GM11168 (cell line): ENCODE results near the gene KCTD1.

Experiments used
- in situ Hi-C: fragments of 300-500 bp; cut with MboI; formaldehyde crosslinking; loops from one replicate; pipeline ENCODE4 v1.12.0; 2022; ENCODE audit warnings: low sequenced_read_pairs; ENCODE audit not compliant: unreplicated experiment

Gene KCTD1

DNA sequence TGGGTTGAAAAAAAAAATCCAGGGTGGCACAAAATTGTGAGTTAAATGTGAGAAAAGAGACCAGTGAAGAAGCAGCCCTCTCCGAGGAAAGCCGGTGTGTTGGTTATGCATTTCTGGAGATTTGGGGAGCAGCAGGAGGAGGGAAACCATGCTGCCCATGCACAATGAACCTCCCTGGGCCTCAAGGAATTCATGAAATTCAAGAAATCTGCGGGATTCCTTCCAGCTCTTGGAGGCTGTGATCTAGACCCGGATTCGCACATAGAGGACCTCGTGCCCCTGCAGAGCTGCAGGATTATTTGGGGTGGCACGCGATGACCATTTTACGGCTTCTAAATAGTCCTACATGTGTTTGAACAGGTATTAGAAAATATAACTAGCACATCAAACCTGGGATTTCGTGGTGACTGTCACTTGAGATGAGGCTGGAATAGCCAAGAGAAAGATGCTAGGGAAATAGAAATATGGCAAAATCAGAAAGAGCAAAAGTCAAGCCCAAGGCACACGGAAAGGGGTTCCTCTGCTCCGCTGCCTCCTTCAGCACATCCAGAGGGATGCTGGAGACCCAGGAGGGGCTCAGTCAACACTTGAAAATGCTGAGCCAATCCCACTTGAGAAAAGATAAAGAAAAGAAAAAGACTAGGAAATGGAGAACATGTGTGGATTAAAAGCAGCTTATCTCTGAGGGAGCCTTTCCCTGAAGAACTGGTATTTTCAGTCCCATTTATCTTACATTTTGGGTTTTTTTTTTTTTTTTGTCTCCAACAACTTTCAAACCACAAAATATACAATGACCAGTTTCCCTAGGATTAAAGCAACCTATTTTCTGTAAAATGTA is 22.0 kb downstream of the KCTD1 start:
- in situ Hi-C loops: no loop called here

DNA sequence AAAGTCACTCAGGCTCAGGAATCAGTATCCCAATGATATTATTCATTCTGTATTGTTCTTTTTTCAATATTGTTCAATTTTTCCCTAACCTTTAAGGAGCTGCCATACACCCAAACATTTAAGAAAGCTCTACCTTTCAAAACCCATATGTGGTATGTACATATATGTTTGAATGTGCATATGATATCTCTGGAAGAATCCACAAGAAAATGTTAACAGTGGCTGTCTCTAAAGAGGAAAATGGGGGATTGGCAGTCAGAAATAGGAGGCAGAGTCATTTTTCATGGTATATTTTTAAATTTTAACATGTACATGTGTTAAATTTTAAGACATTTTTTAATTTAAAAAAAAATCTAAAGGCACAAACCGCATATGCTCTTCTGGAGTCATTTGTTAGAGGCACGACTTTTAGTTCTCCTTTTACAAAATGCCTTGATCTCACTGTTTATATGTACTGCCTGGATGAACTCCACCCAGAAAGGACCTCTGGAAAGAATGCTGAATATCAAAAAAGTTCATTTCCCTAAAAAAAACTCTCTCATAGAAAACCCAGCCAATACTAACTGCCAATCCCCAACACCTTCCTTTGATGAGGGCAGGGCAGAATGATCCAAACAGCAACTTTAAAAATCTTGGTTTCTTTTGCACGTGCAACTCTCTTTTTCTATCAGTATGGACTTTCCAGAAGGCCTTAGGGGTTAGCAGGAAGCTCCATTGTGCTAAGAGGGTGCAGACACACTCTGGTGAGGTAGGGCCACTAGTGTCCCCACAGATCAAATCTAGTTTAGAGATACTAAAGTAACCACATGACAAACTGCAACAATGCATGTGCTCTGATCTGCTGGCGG is 23.6 kb downstream of the KCTD1 start:
- in situ Hi-C loops: no loop called here

DNA sequence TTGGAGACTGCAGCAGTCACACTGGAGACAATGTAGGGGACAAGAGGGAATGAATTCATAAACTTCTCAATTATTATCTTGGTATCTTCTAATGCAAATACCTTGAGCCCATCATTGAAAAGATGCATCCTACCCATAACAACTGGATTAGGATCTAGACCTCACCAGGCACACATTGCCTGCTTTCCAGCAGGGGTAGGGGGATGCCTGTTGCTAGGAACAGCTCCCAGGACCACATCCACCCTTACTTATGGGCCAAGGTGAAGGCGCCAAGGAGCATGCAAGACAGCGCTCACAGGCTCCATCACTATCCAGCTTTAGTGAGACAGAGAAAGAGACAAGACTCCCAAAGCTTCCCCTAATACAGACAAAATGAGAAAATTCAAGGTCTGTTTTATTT is 24.4 kb downstream of the KCTD1 start:
- in situ Hi-C loops: no loop called here

DNA sequence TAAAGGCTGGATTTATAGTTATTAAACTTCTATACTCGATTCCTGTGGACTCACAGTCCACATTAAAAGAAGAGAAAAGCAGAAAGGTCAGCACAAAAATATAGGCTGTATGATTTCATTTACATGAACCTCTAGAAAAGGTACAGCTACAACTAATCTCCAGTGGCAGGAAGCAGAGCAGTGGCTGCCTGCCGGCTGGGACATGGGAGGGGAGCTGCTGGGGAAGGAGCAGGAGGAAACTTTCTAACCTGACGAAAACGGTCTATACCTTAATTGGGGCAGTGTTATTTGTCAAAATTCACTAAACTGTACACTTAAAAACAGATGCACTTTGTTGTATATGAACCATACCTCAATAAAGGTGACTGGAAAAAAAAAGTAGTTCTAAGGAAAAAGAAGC is 26.7 kb downstream of the KCTD1 start:
- in situ Hi-C loops: no loop called here

DNA sequence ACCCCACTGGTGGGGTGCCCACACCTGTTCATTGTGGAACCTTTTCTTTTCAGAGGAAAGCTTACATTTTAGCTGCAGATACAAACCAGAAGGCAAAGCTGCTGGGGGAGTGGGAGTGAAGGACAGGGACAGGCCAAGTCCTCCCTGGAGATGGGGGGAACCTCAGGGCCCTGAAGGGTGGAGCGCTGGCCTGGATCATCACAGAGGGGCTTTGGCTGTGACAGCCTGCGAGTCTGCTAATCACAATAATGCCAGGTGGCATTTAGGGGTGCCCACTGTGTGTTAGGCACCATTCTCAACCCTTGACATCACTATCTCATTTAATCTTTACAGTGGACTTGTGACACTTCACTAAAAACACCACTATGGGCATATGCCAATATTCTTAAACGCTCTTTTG is 27.4 kb downstream of the KCTD1 start:
- in situ Hi-C loops: no loop called here

DNA sequence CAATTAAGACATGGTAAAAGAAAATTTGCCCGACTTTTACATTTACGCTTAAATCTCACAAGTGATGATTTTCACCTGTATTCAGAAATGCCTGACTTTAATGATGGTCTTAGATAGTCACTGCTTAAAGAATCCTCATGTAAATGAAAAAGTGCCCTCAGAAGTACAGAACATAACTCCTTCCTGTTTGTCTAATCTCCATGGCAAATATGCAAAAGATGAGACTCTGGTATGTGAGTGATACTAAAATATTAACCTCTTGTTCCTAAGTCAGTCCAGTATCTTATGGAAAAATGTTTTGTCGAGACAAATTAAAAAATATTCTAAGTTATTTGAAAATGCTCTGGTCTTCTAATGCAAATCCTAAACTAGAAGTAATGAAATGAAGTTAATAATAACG is 29.2 kb downstream of the KCTD1 start:
- in situ Hi-C loops: no loop called here

DNA sequence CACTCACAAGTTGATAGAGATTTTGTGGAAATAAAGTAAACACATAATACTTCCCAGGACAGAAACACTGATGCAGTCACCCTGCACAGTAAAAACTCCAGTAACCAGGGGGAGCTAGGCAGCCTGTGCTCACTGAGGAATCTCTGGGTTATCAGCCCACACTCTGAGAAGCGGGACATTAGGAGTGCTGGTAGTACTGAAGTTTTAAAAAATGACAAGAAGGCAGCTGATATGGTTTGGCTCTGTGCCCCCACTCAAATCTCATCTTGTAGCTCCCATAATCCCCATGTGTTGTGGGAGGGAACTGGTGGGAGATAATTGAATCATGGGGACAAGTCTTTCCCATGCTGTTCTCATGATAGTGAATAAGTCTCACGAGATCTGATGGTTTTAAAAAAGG is 31.4 kb downstream of the KCTD1 start:
- in situ Hi-C loops: no loop called here

DNA sequence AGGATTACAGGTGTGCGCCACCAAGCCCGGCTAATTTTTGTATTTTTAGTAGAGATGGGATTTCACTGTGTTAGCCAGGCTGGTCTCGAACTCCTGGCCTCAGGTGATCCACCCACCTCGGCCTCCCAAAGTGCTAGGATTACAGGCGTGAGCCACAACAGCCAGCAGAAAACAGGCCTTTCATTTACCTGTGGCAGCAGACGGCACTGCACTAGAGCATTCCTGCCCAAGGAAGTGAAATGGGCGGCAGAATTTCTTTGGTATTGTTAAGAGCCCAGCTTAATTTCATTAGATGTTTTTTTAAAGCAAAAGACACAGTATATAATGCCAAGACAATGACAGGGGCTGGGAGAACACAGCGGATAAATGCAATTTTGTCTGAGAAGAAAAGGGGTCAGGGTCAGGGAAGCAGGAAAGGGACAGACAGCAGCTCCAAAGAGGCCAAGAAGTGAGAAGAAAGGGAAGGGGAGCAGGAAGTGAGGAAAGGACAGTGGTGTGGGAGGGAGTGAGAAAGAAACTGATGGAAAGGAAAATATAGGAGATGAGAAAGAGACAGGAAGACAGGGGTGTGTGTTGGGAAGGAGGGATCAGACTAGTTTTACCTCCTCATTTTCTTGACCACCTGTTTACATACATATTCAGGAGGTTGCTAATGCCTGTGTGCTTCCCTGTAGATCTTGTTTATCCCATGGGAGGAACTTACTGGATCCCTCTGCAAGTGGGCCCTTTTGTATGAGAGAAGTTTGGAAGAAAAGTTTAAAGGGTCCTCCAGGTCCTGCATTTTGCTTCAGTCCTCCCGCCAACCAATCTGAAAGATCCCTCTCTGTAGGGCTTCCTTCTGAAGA is 32.5 kb downstream of the KCTD1 start:
- in situ Hi-C loops: no loop called here

DNA sequence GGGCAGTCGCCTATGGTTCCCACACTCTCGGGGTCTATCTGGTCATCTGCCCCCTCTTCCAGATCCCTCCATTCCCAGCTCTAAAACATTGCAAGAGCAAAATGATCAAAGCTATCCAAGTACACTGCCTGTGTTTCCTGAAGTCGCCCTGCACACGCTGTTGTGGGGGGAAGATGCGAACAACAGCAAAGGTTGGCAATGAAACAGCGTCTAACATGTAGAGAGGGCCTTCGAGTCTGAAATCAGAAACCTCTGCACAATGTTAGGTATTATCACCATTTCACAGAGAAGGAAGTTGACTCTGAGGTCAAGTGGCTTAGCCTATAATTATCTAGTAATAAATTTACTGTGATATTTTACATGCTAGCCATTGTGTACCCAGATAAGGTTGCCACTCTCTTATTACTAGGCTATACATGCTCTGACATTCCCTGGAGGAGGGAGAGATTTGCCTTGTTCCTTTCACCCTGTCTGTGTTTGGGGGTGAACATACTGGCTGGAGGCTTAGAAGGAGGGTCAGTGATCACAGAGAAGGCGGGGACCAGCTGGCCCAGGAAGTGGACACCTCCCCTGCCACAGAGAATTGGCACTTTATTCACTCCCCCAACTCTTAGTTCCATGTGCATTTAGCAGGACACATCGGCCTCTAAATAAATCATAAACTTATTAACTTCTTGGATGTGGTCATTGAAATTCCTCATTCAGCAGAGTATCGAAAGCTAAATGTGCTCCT is 36.8 kb downstream of the KCTD1 start:
- in situ Hi-C loops: no loop called here

DNA sequence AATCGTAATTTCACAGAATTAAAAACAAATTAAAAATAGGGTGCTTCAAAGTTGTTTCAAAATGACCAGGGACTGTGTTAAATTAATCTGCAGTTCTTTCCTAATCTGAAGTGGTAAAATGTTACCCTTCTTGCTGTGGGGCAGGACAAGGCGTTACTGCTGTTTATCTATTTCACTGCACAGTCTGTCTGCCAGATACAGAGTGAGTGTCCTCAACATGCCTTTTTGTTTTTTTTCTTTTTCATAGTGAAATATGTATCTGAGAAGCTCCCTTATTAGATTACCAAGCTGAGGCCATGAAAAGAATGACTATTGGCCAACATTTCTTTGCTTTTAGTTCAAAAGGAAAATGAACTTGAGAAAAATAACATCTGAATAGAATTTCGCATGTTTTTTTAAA is 38.0 kb downstream of the KCTD1 start:
- in situ Hi-C loops: no loop called here

DNA sequence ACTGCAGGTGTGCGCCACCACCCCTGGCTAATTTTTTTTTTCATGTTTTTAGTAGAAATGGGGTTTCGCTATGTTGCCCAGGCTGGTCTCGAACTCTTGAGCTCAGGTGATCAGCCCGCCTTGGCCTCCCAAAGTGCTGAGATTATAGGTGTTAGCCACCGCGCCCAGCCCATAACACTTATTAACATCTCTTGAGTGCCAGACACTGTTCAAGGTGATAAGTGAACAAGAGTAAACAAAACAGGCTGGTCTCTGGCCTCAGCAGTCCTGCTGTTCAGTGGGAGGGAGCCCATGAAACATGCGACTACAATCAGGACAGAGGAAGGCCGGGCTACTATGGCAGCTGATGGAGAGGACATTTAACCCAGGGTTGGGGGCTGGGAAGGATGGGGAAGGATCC is 42.3 kb downstream of the KCTD1 start:
- in situ Hi-C loops: no loop called here

DNA sequence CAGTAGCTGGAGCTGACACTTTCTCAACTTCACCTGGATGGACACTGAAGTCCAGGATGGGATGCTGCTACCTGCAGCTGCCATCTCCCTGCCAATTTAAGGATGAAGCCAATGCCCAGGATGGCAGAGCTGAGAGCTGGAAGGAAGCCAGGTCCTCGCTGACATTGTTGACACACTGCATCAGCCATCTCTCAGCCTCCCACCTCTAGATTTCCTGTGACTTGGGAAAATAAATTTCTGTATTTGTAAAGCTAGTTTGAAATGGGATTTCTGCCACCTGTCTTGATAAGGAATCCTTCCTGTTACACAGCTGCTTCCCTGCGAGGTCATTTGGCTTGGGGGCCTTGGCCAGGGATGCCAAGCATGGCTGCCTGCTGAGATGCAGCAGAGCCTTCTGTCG is 43.5 kb downstream of the KCTD1 start:
- in situ Hi-C loops: no loop called here

DNA sequence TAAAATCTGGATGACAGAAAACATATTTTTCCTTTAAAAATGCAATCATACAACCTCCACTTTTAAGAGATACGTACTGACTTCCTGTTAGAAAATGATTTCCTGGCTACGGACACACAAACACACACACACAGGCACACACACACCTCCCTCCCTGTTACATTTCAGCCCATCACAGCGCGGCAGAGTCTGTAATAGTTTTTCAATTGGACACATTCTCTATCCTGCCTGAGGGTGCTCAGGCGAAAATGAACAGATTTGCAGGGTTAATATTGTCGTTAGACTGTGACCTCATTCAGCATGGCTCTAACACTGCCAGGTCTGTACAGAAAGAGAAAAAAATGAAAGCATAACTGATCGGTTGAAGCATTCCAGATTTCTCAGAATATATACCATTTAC is 45.0 kb downstream of the KCTD1 start:
- in situ Hi-C loops: no loop called here

DNA sequence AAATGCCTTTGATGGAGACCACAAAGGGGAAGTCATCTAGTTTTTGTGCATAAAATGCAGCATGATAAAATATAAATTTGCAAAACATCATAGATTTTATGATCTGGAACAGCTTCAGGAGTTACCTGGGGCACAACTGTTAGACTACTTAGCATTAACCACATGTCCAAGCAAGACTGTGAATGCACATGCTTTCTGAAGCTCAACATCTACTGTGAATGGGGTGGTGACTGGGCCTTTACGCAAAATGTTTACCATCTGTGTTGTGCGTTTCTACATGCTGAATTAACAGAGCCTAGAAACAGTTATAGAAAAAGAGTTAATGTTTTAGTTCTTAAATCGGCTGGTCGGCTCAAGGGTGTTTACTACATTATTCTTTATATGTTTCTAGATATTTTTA is 45.5 kb downstream of the KCTD1 start:
- in situ Hi-C loops: no loop called here

DNA sequence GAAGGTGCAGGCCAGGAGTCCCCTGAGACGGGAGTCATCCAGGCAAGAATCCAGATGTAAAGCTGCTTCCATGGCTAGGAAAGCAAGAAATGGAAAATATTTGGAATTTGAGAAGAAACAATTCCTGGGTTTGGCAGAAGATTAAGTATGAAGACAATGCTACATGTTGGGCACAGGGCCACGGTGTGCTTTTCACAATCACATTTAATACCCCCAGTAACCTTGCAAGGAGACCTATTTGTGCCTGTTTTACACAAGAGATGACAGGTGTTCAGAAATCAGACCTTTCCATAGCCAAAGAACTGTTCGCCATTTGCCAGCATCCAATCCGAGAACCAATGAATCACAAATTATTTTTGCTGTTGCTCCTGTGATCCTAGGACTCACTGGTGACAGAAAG is 50.5 kb downstream of the KCTD1 start:
- in situ Hi-C loops: no loop called here

DNA sequence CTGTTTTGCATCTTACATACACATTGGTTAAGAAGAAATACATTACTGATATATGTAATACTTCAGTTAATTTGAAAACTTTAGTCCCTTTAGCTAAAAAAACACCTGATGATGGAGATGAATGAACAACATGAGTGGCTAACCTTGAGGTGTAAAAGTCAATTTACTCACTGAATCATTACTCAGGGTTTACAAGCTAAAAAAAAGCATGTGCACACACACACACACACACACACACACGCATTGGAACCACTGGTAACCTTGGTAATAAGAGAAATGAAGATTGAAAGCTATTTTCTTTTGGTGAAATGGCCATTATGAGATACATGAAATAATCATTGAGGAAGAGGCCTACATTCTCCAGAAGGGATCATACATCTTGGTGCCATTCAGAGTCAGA is 51.8 kb downstream of the KCTD1 start:
- in situ Hi-C loops: no loop called here

DNA sequence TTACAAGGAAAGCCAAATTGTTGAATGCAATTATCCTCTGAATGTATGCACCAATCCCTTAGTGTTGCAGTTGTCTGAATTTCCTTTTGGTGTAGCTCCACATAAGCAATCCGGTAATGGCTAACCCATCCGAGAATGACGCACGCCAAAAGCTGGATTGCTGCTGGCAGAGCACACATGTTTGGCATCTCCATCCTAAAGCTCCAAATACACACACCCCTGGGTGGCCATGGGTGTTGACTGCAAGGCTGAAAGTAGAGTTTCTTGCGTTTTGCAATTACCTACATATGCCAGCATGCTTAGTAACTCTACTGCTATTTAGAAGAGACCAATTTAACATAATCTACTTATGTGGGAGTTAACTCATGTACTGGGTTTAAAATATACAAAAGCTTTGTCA is 53.1 kb downstream of the KCTD1 start:
- in situ Hi-C loops: no loop called here

DNA sequence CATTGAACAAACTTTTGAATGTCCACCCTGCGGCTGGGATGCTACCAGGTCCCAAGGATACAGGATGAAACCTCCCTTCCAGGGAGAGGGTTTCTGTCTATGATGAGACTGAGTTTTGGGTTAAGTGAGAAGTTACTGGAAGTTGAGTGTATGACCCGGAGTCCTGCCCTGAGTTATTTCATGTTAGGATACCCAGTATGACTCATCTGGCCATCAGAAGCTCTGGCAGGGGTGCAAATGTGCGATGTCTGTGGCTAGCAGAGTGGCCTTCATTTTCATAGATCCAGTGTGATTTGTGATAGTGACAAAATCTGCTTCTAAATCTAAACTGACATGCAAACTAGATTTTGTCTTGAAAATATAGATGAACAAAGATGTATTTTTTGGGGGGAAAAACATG is 55.3 kb downstream of the KCTD1 start:
- in situ Hi-C loops: no loop called here

DNA sequence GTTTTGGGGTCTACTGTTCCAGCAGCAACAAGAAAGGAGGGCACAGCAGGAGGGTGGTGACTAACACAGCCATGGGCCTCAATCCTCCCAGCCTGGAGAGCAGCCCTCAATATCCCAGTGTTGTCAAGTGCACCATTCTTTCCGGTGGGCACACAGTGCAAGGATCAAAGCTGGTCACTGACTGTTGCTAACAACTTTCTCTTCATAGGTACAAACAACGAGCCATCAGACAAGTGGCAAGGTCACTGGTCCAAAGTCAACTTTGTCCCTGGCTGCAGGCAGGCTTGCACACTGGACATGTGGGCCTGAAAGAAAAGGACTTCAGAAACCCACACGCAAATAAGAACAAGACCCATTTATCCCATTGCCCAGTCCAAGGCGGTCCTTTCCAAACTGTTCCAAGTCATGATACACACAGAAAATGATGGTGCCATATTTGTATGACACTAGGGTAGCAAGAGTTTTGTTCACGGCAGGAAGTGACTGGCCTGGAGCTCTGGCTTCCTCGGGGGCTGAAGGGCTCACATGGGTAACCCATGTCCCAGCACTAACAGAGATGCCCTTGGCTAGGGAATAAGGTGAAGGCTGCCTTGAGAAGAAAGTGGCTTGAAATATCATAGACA is 57.0 kb downstream of the KCTD1 start:
- in situ Hi-C loops: no loop called here

DNA sequence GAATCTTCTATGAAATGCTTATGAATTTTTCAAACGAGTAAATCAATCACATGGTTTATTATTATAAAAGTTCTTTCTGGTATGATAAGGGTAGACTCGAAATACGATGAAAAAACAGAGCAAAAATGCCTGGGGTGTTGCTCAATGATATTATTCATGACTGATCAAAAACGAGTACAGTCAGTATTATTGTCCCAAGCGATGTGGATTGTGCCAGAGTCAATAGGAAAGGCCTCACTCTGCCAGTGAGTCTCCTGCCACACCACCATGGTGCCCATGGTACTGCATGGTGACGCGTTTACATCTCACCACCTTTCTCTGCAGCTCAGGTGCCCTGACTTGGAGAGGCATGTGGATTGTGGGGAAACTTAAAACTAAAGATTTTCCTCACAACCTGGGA is 58.5 kb downstream of the KCTD1 start:
- in situ Hi-C loops: no loop called here
